GM12874 (cell line): Measurements from ENCODE around the gene TTLL3.

Source experiments
- TF ChIP-seq, protein P1 (sequence below): IDR thresholded peaks from 2 replicates; pipeline ENCODE4 v1.5.1; 2011; ENCODE audit warnings: low read depth, mild to moderate bottlenecking, control low read depth, low read length, moderate library complexity; ENCODE audit not compliant: insufficient read depth

TTLL3 gene

DNA sequence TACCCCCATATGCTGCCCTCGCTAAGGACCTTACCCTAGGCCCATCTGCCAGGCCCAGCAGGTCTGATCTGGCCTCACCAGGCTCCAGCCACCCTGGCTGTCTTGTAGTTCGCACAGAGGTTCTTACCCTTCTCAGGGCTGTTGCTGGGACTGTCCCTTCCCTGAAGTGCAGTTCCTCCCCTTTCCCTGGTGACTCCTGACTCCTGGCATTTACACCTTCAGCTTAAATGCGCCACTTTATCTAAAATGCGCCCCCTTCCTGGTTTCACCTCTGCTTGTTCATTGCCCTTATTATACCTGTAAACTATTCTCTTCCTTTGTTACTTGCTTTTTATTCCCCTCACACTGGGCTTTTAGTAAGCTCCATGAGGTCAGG is 835 bp upstream of the TTLL3 start:
- TF ChIP-seq, protein P1, sequence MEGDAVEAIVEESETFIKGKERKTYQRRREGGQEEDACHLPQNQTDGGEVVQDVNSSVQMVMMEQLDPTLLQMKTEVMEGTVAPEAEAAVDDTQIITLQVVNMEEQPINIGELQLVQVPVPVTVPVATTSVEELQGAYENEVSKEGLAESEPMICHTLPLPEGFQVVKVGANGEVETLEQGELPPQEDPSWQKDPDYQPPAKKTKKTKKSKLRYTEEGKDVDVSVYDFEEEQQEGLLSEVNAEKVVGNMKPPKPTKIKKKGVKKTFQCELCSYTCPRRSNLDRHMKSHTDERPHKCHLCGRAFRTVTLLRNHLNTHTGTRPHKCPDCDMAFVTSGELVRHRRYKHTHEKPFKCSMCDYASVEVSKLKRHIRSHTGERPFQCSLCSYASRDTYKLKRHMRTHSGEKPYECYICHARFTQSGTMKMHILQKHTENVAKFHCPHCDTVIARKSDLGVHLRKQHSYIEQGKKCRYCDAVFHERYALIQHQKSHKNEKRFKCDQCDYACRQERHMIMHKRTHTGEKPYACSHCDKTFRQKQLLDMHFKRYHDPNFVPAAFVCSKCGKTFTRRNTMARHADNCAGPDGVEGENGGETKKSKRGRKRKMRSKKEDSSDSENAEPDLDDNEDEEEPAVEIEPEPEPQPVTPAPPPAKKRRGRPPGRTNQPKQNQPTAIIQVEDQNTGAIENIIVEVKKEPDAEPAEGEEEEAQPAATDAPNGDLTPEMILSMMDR: no peak

DNA sequence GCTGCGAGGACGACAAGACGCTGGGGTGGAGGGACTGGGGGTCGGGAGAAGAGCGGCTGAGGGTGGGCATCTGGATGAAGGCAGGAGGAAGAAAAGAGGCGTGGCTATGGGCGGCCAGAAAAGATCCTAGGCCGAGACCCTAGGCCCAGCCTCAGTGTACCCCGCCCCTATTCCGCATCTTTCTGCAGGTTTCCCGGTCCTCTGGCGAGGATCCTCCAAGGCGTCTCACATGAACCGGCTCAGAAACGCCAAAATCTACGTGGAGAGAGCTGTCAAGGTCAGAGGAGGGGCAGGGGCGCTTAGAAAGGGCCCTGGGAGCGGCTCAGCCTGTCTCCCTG is 340 bp downstream of the TTLL3 start:
- TF ChIP-seq, protein P1: no peak

DNA sequence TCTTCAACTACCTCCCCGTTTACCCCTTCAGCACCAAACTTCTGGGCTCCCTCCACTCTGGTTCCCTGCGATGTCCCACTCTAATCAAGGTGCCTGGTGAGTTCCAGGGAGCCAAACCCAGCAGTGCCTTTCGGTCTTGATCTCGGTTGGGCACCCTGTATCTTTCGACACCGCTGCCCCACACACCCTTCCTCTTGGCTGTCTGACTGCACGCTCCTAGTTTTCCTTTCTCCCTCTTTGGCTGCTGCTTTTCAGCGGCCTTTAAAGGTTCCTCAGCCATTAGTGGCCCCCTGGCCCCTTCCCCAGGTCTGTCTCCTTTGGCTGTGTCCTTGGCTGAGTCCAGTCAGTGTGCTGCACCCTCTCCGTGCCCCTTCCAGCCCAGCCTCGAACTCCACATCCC is 784 bp downstream of the TTLL3 start:
- TF ChIP-seq, protein P1: no peak

DNA sequence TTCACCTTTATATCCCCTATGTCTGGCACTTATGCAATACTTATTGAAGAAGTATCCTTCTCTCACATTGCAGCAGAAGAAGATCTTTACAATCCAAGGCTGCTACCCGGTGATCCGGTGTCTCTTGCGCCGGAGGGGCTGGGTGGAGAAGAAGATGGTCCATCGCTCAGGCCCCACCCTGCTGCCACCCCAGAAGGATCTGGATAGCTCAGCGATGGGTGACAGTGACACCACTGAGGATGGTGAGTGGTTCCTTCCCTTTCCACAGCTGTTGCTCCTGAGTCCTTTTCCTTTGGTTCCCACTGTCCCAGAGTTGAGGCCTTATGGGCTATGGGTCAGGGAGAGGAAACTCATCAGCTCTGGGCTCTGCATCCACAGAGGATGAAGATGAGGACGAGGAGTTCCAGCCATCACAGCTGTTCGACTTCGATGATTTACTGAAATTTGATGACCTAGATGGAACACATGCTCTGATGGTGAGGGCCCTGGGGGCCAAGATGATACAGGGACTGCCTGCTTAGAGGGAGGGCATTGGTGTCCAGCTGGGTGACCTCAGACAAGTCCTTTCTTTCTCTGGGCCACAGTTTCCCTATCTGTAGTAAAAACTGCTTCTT is 2.9 kb downstream of the TTLL3 start:
- TF ChIP-seq, protein P1: no peak

DNA sequence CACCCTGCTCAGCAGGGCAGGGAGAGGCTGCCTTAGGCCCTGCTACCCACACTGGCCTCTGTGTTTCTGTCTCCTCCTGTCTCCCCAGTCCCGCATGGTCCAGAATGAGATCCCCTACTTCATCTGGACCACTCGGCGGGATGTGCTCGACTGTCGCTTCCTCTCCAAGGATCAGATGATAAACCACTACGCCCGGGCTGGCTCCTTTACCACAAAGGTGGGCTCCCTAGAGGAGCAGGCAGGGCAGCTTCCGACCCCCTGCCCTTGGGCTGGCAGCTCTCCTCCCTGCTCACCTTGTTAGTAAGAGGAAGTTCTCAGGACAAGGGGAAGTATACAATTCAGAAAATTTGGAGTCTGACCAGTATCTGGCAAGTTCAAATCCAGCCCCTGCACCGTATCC is 5.9 kb downstream of the TTLL3 start:
- TF ChIP-seq, protein P1: no peak

DNA sequence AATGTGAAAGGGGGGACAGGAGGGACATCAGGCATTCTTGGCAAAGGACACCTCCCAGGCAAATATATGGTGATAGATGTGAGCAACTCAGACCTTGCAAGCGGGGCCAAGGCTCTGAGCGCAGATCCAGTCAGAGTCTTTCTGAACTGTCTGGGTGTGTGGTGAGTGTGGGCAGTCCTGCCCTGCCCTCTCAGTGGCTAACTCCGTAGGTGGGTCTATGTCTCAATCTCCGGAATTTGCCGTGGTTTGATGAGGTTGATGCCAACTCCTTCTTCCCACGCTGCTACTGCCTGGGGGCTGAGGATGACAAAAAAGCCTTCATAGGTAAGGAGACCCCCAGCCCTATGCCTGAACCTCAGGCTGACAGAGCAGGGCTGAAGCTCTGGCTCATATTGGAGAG is 7.4 kb downstream of the TTLL3 start:
- TF ChIP-seq, protein P1: no peak

DNA sequence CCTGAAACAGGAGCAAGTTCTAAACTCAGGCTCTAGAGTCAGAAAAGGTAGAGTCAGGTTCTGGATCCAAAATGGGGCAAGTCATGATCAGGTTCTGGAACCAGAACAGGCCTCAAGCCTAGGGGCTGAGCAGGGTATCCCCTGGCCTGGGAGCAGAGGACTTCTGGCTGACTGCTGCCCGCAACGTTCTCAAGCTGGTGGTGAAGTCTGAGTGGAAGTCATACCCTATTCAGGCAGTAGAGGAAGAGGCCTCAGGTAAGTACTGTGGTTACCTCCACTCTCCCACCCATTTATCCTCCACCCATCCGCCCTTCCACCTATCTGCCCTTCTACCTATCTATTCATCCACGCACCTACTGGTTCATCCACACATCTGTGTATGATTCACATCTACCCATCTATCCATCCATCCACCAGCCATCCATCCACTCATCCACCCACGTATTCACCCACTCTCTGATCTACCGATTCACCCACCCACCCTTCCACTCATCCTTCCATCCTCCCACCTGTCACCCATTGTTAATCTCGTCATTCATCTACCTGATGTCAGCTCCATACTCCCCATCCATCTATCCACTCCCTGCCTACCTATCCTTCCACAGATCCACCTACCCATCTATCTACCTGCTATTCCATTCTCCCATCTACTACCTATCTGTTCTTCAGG is 8.7 kb downstream of the TTLL3 start:
- TF ChIP-seq, protein P1: no peak

DNA sequence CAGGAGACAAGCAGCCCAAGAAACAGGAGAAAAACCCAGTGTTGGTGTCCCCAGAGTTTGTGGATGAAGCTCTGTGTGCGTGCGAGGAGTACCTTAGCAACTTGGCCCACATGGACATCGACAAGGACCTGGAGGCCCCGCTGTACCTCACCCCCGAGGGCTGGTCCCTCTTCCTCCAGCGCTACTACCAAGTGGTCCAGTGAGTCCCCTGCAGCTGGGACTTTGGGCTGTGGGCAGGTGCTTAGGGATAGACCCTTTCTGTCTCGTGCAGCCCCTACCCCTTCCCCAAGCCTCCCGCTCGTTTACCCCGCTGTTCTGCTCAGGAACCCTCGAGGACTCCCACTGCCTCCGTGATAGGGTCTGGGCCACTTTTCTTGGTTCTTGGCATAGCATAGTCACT is 10.5 kb downstream of the TTLL3 start:
- TF ChIP-seq, protein P1: no peak
